ENCODE results near the gene DTNB. TPM values are rescaled to one million over a fixed set of nuclear protein-coding genes. Genes with fewer than 3 reads are reported as not detected.
"Not testable (repeated sequence)": the region's sequence is repeated elsewhere in the genome, so short reads cannot be mapped to it uniquely, and the experiment has no call there.

Gene DTNB
- total RNA-seq, 2 experiments from 2014 or later = 29.8 to 31.0 TPM

DNA sequence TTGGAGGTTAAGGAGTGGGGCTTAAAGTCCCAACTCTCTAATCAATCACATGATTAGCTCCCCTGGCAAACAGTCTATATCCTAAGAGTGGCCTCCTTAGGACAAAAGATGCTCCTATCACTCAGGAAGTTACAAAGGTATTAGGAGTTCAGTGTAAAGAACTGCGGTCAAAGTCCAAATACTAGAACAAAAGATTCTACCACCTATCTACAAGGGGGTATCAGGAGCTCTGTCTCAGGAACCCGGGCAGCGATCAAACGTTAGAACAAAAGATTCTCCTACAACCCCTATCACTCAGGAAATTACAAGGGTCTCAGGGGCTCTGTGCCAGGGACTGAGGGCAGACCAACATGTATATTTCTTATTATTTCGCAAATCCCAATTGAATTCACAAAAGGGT lies 58.0 kb downstream of the DTNB start:
- ChIA-PET CTCF (interaction anchor here (0.6 kb wide), 1 partner anchor 511 kb away, joined by 3 read pairs; no protein-coding TSS in a partner anchor), POLR2A (no interaction called here)
- Mint-ChIP-seq H3K4me3 (no peak overlapping the region), H3K27ac (no peak overlapping the region), H3K4me1 (no peaks in the 10 kb centered on the region), H3K27me3 (no peaks in the 10 kb centered on the region), H3K36me3 (ENCODE audit: low read depth) (no peaks in the 10 kb centered on the region), H3K9me3 (no peaks in the 10 kb centered on the region)
- no peak for DNase-seq

DNA sequence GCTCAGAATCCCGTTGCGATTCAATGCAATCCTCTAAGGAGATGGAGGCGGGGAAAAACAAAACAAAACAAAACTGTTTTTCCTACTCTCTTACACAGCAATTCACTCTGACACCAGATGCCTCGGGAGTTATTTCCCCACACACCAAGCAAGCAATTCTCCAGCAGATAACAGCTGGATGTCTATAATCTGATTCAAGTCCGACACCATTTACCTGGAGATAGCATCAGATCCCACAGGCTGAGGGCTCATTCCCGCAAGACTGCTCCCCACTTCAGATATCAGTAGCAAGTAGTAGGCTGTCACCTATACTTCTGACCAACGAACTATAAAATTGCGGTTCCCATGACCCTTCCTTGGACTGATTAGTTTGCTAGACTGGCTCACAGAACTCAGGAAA lies 58.7 kb downstream of the DTNB start:
- POLR2A ChIA-PET = no interaction called here
- CTCF ChIA-PET = no interaction called here
- Mint-ChIP-seq H3K36me3 (ENCODE audit: low read depth) (no peaks in the 10 kb centered on the region), H3K27ac (no peak overlapping the region), H3K4me1 (no peaks in the 10 kb centered on the region), H3K4me3 (no peak overlapping the region), H3K27me3 (no peaks in the 10 kb centered on the region), H3K9me3 (no peaks in the 10 kb centered on the region)
- DNase-seq = no peak

DNA sequence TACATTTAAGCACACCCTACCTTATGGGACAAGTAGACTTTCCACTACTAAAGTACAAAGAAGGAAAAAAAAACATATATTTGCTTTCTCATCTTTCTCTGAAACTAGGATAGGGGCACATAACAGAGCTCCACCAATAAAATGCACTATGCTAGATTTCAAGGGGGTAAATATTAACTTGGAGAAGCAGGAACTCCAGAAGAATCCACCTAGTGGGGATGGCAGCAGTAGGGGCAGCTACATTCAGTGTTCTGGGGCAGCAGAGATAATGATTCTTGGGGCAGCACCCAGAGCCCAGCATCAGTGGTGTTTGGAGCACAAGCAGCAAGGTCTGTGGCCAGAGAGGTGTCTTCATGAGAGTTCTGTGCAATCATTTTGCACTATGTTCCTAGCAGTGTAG lies 64.7 kb downstream of the DTNB start:
- Mint-ChIP-seq H3K36me3 (ENCODE audit: low read depth) (no peaks in the 10 kb centered on the region), H3K9me3 (no peaks in the 10 kb centered on the region), H3K4me3 (no peak overlapping the region), H3K4me1 (peaks cover under 1% of the 10 kb centered on the region), H3K27me3 (no peaks in the 10 kb centered on the region), H3K27ac (no peak overlapping the region)
- ChIA-PET CTCF (interaction anchor here (1.1 to 2.5 kb wide), 5 partner anchors 10 to 270 kb away, joined by 3 to 9 read pairs (median 6); partner anchors contain the start of gene ASXL2), POLR2A (interaction anchor here (0.6 kb wide), 2 partner anchors 11 to 446 kb away, joined by 3 to 5 read pairs; no protein-coding TSS in a partner anchor)
- DNase-seq = no peak

DNA sequence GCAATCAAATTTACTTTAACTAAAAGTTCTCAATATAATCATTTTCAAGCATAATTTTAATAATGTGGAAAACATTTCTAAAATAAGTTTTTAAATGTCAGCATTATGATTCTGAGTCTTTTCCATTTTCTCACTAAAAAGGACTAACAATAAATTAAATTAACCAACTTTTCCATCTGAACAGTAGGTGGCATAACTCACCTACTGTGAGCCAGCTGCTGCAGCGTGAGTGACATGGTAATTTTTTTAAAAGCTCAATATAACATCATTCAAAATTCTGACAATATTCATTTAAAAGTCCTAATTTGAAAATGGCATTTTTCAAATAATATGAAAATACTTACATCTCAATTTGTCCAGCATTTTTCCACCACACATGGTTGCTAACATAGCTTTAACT lies 66.5 kb downstream of the DTNB start:
- Mint-ChIP-seq H3K9me3 (no peaks in the 10 kb centered on the region), H3K27me3 (no peaks in the 10 kb centered on the region), H3K4me3 (no peak overlapping the region), H3K4me1 (peaks cover 9% of the 10 kb centered on the region), H3K36me3 (ENCODE audit: low read depth) (no peaks in the 10 kb centered on the region), H3K27ac (no peak overlapping the region)
- no peak for DNase-seq
- ChIA-PET POLR2A (no interaction called here), CTCF (interaction anchor here (0.6 to 2.5 kb wide), 16 partner anchors 9 to 975 kb away, joined by 3 to 11 read pairs (median 3); no protein-coding TSS in a partner anchor)

- Mint-ChIP-seq H3K9me3 (no peaks in the 10 kb centered on the region), H3K36me3 (ENCODE audit: low read depth) (peaks cover 5% of the 10 kb centered on the region), H3K27ac (no peak overlapping the region), H3K27me3 (no peaks in the 10 kb centered on the region), H3K4me3 (no peak overlapping the region), H3K4me1 (peaks cover 18% of the 10 kb centered on the region)
- CTCF ChIA-PET = no interaction called here
- POLR2A ChIA-PET = no interaction called here
- no peak for DNase-seq
Measured at GRCh38 chr2:25602333-25602723, 71.0 kb downstream of the DTNB start.

DNA sequence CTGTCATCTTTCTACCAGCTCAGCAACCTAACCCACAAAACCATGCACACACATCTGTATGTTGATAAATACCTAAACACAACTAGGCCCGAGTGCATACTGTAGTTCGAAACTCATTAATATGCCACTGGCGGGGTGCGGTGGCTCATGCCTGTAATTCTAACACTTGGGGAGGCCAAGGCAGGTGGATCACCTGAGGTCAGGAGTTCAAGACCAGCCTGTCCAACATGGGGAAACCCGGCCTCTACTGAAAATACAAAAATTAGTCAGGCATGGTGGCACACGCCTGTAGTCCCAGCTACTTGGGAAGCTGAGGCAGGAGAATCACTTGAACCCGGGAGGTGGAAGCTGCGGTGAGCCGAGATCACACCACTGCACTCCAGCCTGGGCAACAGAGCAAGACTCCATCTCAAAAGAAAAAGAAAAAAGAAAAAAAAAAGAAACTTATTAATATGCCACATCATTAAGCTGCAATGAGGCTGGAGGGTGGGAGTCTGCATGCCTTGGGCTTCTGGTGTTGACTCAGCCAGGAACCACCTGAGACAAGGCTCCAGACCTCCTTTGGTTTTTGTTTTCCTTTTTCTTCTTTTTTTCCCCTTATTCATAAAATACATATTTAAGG lies 71.6 kb downstream of the DTNB start:
- POLR2A ChIA-PET; H3K4me3 Mint-ChIP-seq; H3K27ac Mint-ChIP-seq; H3K36me3 Mint-ChIP-seq (ENCODE audit: low read depth); H3K9me3 Mint-ChIP-seq; CTCF ChIA-PET; H3K27me3 Mint-ChIP-seq; DNase-seq: not testable (repeated sequence)
- peaks cover 18% of the 10 kb centered on the region for H3K4me1 Mint-ChIP-seq

DNA sequence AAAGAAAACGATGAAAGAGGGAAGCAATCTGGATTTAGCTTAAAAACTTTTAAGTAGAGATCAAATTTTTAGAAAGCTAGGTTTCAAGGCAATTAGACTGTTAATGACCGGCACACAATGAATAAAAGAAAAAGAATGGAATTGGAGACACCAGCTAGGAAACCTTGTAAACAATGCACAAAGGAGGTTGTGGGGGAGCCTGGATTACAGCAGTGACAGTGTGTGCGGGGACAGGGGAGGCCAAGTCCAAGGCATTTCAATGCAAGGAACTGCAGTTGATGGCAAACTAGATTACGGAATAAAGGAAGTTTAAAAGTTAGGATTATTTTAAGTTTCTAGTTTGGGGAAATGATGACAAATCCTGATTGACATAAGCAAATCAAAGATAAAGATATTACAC lies 74.5 kb downstream of the DTNB start:
- ChIA-PET CTCF (interaction anchor here (0.6 to 1.0 kb wide), 4 partner anchors 9 to 246 kb away, joined by 3 read pairs; no protein-coding TSS in a partner anchor), POLR2A (no interaction called here)
- Mint-ChIP-seq H3K27ac (no peak overlapping the region), H3K36me3 (ENCODE audit: low read depth) (peaks cover 5% of the 10 kb centered on the region), H3K4me1 (peaks cover 18% of the 10 kb centered on the region), H3K27me3 (no peaks in the 10 kb centered on the region), H3K4me3 (no peak overlapping the region), H3K9me3 (no peaks in the 10 kb centered on the region)
- no peak for DNase-seq

- H3K4me1 Mint-ChIP-seq = peaks cover 17% of the 10 kb centered on the region
- DNase-seq = no peak
- no peak overlapping the region for H3K27ac Mint-ChIP-seq
- ChIA-PET POLR2A (interaction anchor here (0.6 kb wide), 1 partner anchor 11 kb away, joined by 3 read pairs; no protein-coding TSS in a partner anchor), CTCF (interaction anchor here (0.6 to 1.3 kb wide), 4 partner anchors 10 to 222 kb away, joined by 3 to 4 read pairs (median 3); no protein-coding TSS in a partner anchor)
- H3K4me3 Mint-ChIP-seq = no peak overlapping the region
- no peaks in the 10 kb centered on the region for H3K27me3 Mint-ChIP-seq
- peaks cover 6% of the 10 kb centered on the region for H3K36me3 Mint-ChIP-seq (ENCODE audit: low read depth)
- H3K9me3 Mint-ChIP-seq = no peaks in the 10 kb centered on the region
Measured at GRCh38 chr2:25598332-25598731, 75.0 kb downstream of the DTNB start.

GRCh38 chr2:25597881-25598280 lies 75.5 kb downstream of the DTNB start:
- no peak overlapping the region for H3K4me3 Mint-ChIP-seq
- peaks cover 18% of the 10 kb centered on the region for H3K4me1 Mint-ChIP-seq
- H3K27me3 Mint-ChIP-seq = no peaks in the 10 kb centered on the region
- peaks cover 6% of the 10 kb centered on the region for H3K36me3 Mint-ChIP-seq (ENCODE audit: low read depth)
- POLR2A ChIA-PET = interaction anchor here (0.6 kb wide), 1 partner anchor 11 kb away, joined by 3 read pairs; no protein-coding TSS in a partner anchor
- CTCF ChIA-PET = interaction anchor here (0.6 to 1.3 kb wide), 3 partner anchors 9 to 13 kb away, joined by 3 to 4 read pairs (median 3); no protein-coding TSS in a partner anchor
- DNase-seq = no peak
- no peaks in the 10 kb centered on the region for H3K9me3 Mint-ChIP-seq
- no peak overlapping the region for H3K27ac Mint-ChIP-seq

GRCh38 chr2:25596516-25597244 lies 76.7 kb downstream of the DTNB start:
- no peaks in the 10 kb centered on the region for H3K27me3 Mint-ChIP-seq
- no peak overlapping the region for H3K4me3 Mint-ChIP-seq
- H3K27ac Mint-ChIP-seq = no peak overlapping the region
- H3K4me1 Mint-ChIP-seq = peaks cover 22% of the 10 kb centered on the region
- no peaks in the 10 kb centered on the region for H3K9me3 Mint-ChIP-seq
- peaks cover 6% of the 10 kb centered on the region for H3K36me3 Mint-ChIP-seq (ENCODE audit: low read depth)
- CTCF ChIA-PET = no interaction called here
- POLR2A ChIA-PET = no interaction called here
- DNase-seq = no peak

GRCh38 chr2:25595393-25595792 lies 78.0 kb downstream of the DTNB start:
- POLR2A ChIA-PET = no interaction called here
- CTCF ChIA-PET = interaction anchor here (1.2 kb wide), 1 partner anchor 217 kb away, joined by 6 read pairs; no protein-coding TSS in a partner anchor
- no peak overlapping the region for H3K4me3 Mint-ChIP-seq
- H3K27me3 Mint-ChIP-seq = no peaks in the 10 kb centered on the region
- DNase-seq = no peak
- H3K27ac Mint-ChIP-seq = no peak overlapping the region
- H3K36me3 Mint-ChIP-seq (ENCODE audit: low read depth) = peaks cover 6% of the 10 kb centered on the region
- no peaks in the 10 kb centered on the region for H3K9me3 Mint-ChIP-seq
- H3K4me1 Mint-ChIP-seq = peaks cover 21% of the 10 kb centered on the region

DNA sequence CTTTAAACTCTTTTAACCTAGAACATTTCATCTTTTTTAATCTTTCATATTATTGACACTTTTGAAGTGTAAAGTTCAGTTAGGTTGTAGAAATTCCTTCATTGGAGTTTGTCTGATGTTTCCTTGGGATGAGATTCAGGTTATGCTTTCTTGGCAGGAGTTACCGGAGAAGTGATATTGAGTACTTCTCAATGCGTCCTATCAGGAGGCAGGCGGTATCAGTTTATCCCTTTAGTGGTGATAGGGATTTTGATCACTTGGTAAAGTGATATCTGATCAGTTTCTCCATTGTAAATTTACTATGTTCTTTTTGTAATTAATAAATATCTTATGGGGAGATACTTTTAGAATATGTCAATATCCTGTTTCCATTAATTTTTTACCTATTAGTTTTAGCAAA lies 78.4 kb downstream of the DTNB start:
- H3K4me3 Mint-ChIP-seq = no peak overlapping the region
- CTCF ChIA-PET = interaction anchor here (1.2 kb wide), 1 partner anchor 217 kb away, joined by 6 read pairs; no protein-coding TSS in a partner anchor

DNA sequence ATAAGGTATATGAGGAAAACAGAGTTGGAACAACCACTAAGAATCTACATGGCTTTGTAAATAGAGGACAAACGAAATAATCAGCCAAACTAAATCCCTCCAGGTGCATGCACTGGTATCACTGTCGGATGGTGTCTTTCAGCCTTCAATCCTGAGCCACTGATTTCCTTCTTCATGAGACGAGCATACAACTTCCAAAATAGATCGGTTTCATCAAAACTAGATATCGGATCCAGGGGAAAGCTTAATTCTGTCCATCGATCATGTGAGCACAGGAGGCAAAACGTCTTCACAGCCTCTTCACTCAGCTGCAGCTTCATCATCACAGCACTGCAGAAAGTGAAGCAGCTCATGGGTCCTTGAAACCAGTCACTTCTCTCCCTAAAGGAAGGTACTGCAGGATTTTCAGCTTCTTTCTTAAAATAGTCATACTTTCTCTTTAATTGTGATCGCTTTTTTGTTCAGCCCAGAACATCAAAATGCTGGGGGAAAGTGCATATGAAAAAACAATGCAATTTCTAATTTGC lies 80.5 kb downstream of the DTNB start:
- Mint-ChIP-seq H3K4me1 (peaks cover 26% of the 10 kb centered on the region), H3K9me3 (no peaks in the 10 kb centered on the region), H3K36me3 (ENCODE audit: low read depth) (peaks cover 1% of the 10 kb centered on the region), H3K27me3 (no peaks in the 10 kb centered on the region), H3K27ac (no peak overlapping the region), H3K4me3 (no peak overlapping the region)
- ChIA-PET POLR2A (no interaction called here), CTCF (interaction anchor here (1.1 to 2.4 kb wide), 2 partner anchors 15 to 20 kb away, joined by 3 to 11 read pairs; no protein-coding TSS in a partner anchor)
- DNase-seq = no peak

More for the DNA sequence above, 78.4 kb downstream of the DTNB start:
- DNase-seq = no peak
- Mint-ChIP-seq H3K27ac (no peak overlapping the region), H3K36me3 (ENCODE audit: low read depth) (peaks cover 6% of the 10 kb centered on the region), H3K27me3 (no peaks in the 10 kb centered on the region), H3K4me1 (peaks cover 21% of the 10 kb centered on the region), H3K9me3 (no peaks in the 10 kb centered on the region)
- POLR2A ChIA-PET = no interaction called here
